SH-SY5Y (cell line): ENCODE results near the gene HMGCS2.

ENCODE experiments used
- GATA2 ChIP-seq: IDR thresholded peaks from 2 replicates; pipeline ENCODE4 v1.6.1; 2011; ENCODE audit warnings: mild to moderate bottlenecking, low read depth, low read length
- GATA3 ChIP-seq: IDR thresholded peaks from 2 replicates; pipeline ENCODE4 v1.6.1; 2011; ENCODE audit warnings: low read depth, mild to moderate bottlenecking, low read length, moderate library complexity

DNA sequence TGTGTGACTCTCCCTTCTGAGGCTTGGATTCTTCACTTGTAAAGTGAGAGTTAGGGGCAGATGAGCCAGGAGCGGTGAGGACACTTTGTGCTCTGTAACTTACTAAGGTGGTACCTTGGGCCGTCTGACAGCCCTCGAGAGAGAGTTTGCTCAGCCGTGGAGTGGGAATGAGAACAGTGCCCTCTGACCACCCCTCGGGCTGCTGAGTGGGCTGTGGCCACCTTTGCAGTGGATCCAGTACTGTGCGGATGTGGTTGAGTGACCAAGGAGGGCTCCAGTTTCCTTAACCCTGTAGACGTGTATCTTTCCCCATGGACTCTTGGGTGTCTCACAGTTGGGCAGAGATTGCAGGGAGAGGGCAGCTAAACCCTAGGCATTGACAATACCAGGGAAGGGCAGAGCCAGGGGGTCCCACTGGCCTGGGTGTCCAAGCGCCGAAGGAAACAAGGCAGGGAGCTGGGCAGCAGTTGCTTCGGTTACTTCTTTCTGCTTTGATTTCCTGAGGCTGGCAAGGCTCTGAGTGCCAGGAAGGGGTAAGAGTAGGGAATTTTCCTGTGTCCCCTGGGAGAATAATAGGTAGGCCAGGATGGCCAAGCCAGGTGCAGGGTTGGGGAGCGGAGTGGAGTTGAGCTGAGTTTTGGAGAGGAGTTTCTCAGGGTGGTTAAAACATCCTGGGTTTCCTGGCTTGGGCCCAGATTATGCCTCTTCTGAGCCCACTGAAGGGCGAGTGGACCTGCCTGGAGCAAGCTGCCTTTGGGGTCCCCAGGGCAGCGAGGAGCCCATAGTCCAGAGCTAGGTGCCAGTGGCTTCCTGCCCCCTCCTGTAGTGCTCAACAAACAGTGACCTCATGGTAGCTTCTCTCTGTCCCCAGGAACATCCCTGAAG is 27.6 kb downstream of the HMGCS2 start:
- TF ChIP-seq GATA2, result no peak
- no peak for TF ChIP-seq GATA3
